NCI-H2196 treated with DMSO at 0.1 percent for 48 hours (cell line): ENCODE results near the gene RAP1A.

Experiments
- DNase-seq: peaks from one replicate; lab custom pipeline; 2025; ENCODE audit not compliant: unreplicated experiment; lab: John Stamatoyannopoulos, UW

Gene RAP1A

DNA sequence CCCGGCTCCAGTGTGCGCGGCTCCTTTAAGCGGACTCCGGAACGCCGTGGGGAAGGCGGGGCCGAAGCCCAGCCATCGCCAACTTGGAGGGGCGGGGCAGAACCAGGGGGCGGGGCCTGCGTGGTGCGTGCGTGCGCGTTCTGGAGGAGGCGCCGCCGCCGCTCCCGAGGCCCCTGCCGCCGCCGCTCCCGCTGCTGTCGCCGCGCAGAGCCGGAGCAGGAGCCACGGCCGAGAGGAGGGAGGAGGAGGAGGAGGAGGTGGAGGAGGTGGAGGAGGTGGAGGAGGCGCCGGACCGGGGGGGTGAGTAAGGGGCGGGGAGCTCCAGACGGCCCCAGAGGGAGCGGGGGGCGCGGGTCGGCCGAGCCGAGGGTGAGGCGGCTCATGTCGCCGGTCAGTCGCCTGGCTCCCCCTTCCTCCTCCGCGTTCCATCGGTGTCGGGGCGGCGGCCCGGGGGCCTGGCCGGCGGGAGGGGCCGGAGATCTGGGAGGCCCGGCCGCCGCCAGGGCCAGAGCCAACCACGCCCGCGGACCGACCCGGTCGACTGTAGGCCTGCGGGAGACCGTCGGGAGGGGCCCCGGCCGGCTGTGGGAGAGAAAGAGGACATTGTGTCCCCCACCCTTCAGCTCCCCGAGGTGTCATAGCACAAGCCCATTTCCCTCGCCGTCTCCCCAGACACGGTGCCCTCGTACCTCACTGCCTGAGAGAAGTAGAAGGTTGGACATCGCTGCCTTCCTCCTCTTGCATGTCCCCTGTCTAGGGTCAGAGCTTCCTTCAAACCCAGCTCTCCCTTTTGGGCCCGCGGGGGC, at the start of gene RAP1A:
Gene RAP1A, plus strand, starts transcription at position 155 of the 806 bp plus-strand sequence. CDS start 71,572 bp downstream, outside the sequence.
- peak; percentile 82 for DNase-seq

DNA sequence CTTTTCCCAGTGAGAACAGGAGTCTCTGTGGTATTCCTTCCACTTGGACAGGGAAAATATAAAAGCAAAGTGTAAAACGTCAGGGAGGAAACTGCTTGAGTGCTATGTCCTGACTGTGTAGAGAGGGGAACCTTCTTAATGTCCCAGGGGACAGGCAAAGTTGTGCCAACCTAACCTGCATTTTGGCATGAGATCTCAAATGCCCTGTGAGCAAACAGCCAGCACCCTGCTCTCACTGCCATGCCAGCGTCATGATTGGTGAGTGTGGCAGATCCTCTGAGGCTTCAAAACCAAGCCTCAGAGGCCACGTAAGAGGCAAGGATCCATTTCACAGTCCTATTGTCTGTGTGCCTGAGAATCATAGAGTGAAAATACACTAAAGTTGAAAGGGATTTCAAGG, 49.7 kb upstream of the RAP1A start:
- DNase-seq: no peak

DNA sequence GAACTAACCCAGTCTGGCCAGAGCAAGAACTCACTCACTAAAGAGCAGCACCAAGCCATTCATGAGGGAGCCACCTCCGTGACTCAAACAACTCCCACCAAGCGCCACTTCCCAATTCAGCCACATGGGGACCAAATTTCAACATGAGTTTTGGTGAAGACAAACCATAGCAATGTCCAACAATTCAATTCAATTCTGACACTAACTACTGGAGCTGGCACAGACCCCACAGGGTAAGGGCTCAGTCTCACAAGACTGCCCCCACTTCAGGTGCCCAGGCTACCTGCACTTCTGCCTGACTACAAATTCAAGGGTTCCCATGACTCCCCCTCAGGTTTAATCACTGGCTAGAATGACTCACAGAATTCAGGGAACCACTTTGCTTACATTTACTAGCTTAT, 48.8 kb upstream of the RAP1A start:
- DNase-seq: no peak

DNA sequence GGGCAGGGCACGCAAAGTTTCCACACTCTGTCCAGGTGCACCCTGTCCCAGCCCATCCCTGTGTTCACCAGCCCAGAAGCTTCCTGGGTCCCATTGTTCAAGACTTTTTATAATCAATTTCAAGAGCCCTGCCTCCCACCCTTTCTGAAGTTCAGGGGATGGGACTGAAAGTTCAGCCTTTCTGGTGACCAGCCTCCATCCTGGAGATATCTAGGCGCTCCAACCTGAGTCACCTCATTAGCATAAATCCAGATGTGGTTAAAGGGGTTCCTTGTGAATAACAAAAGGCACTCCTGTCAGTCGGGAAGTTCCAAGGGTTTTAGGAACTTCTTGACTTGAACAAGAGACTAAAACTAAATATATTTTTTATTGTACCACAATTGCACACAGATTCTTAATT, 48.4 kb upstream of the RAP1A start:
- DNase-seq: no peak

DNA sequence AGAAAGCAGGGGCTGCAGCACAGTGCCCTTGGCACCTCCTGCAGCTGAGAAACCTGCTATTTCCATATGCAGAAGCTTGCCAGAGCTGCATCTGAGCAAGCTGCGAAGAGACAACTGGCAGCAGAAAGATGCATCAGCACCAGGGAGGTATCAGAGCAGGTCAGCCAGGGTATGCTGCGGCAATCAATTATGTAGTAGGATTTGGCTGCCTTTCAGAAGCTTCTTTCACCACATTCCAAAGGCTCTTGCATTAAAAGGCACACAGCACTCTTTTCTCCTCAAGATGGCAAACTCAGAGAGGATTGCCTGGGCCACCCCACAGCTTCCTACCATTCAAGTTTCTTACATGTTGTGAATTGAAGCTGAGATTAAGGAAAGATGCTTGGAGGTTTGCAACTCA, 47.6 kb upstream of the RAP1A start:
- DNase-seq: no peak

DNA sequence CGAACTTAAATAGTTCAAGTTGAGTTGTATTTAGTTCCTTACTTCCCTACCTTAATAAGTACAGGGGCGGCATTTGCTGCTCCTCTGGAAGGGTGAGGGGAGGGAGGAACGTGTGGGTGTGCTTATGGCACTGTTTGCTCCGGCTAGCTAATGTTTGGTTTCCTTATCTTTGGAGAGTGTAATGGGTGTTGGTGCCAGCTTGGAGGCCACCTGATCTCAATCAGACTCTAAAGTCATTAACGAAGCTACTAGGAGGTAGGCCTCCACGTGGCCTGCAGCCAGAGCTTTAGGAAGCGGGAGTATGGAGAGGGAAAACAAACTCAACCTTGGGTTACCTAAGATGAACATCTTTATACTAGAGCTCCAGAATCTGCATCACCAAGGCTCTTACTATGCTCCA, 43.0 kb upstream of the RAP1A start:
- DNase-seq: peak; percentile 37

DNA sequence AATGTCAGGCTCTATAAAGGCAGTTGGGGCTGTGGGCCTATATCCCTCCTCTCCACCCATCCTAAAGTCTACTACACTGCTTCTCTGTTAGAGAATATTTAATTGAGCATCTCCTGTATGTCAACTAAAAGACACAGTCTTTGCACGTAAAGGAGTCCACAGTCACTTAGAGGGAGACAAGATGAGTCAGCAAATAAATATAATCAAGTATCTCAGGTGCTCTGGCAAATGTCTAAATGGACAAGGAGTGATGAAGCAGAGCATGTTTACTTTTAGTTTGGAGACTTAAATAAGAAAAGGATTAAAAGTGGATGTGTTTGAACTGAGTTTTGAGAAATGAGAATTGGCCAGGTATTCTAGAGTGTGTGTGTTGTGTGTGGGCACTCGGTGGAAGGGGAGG, 41.8 kb upstream of the RAP1A start:
- DNase-seq: no peak

DNA sequence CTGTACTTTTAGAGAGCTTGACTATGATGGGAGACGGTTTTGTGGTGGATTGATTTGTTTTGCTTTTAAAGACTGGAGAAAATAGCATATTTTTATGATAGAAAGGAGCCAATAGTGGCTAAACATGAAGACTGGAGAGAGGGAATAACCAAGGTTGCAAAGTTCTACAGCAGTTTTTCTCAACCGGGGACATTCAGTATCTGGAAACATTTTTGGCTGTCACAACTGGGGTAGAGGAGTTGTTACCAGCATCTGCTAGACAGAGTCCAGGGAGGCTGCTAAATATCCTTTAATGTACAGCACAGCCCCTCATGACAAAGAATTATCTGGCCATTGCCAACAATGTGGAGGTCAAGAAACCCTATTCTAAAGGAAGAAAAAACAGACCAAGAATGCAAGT, 38.4 kb upstream of the RAP1A start:
- DNase-seq: no peak

DNA sequence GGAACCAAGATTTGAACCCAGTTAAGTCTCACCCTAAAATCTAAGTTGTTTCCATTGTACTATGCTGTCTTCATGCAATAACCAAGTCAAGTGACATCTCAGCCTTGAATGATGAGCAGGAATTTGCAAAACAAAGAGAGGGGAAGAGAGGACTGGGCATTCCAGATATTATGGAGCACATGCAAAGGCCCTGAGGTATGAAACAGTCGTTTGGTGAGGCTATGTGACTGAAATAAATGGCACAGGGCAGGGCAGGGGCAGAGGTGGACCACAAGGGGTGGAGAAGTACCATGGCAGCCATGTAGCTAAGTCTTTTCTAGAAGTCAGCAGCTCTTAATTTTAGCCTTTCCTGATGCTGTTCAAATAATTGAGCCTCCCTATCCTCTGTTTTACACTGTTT, 37.6 kb upstream of the RAP1A start:
- no peak for DNase-seq

DNA sequence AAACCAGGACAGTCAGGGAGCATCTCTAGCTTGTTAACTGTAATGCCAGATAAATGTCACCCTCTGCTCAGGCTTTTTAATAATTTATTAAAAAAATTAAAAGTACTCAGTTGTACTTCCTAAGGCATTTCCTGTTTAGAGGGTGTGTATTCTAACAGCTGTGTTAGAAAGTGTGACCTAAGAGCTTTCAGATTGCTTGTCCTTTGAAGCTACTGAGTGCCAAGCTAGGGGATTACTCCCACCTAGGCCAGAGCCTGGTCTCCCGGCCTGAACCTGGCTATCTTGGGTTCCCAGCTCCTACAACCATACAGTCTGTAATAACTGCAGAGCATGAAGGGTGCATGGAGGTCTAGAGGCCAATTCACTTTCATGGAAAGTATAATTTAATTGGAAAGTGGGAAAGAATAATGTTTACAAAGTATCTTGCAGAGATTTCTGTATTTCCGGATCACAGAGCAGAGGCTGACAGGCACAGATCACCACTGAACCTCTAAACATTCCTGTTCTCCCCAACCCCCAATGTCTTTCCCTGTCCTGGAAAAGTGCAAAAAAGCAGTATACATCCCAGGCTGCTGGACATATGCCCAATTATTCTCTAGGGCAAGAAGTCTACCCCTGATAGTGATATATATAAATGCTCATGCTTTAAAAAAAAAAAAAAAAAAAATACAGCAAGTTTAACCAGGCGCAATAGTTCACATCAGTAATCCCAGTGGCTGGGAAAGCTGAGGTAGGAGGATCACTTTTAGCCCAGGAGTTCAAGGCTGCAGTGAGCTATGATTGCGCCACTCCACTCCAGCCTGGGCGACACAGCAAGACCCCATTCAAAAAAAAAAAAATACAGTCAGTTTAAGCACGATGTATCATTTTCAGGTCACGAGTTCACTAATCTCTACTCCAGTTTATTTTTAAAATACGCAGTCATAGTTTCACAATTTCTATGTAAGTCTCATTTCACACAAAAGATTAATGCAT, 36.7 kb upstream of the RAP1A start:
- DNase-seq: no peak

DNA sequence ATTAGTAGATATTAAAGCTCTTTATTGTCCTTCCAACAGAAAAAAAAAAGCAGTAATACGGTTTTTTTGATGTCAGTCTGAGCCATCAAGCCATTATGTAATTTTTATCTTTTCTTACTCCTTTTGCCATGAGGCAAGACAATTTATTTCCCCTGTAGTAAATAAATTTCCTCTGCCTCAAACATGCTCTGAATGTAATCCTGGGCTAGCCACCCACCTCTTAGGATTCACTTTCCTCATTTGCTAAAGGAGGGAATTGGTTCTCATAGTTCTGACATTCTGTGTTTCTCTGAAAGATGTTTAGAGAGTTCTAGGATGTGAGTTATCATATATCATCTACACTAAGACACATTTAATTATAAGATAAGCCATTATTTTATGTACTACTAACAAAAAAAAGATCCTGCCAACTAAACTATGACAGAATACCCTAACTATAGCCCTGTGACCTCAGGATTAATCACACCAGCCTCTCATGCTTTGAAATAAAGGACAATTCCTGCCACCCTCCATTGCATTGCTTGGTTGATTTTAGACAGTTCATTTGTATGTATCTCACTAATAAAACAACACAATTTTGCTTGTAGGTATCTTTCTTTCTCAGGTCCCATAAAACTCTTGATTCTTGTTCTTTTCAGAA, 34.0 kb upstream of the RAP1A start:
- DNase-seq: no peak

DNA sequence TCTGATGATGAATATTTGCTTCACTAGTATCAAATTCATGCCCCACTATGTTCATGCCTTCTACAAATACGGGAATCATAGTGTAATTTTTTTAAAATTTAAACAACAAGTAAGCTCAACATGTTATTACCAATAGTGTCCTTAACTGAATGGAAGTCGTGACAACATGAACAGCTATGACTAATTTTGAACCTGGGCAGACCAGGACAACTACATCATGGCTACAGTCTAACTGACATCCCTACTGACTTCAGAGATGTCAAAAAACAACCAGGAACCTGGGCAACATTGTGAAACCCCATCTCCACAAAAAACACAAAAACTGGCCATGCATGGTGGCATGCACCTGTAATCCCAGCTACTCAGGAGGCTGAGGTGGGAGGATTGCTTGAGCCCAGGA, 33.5 kb upstream of the RAP1A start:
- no peak for DNase-seq

DNA sequence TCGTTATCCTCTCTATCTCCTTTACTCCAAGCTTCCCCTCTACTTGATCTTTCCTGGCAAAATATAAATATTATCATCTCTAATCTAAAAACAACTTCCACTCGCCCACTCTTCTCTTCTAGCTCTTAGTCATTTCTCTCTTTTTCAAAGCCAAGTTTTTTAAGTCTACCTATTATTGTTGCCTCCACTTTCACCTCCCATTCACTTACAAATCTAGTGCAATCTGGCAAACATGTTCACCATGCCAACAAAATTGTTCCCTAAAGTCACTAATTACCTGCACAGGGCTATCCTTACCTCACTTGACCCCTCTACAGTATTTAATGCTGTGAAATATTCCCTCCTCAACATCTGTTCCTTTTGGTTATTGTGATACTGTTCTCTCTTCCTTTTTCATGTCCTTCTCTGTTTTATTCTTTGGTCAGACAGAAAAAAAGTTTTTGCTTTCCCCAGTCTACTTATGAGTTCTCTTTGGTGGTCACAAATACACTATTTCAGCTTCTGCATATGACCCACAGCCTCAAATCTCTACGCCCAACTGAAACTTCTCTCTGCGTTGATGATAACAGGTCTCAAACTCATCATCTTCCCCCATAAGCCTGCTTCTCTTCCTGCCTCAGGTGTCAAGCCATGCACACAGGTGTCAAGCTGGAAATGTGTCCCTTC, 31.9 kb upstream of the RAP1A start:
- DNase-seq: no peak

DNA sequence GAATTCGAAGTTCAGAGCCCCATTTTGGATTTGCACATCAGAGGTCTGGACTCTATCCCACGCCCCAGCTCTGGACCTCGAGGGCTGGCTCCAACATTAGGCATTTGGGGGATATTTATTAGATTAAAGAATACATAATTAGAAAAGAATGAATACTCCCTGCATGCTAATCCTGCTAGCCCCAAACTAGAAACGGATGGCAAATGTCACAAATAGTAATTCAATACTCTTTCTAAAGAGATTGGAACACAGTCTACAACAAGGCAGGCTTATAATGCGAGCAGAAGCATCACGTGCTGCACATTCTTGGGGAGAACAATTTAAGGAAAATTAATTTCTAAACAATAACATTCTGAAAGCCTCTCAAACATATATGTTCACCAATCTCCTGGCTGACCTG, 27.7 kb upstream of the RAP1A start:
- DNase-seq: no peak

DNA sequence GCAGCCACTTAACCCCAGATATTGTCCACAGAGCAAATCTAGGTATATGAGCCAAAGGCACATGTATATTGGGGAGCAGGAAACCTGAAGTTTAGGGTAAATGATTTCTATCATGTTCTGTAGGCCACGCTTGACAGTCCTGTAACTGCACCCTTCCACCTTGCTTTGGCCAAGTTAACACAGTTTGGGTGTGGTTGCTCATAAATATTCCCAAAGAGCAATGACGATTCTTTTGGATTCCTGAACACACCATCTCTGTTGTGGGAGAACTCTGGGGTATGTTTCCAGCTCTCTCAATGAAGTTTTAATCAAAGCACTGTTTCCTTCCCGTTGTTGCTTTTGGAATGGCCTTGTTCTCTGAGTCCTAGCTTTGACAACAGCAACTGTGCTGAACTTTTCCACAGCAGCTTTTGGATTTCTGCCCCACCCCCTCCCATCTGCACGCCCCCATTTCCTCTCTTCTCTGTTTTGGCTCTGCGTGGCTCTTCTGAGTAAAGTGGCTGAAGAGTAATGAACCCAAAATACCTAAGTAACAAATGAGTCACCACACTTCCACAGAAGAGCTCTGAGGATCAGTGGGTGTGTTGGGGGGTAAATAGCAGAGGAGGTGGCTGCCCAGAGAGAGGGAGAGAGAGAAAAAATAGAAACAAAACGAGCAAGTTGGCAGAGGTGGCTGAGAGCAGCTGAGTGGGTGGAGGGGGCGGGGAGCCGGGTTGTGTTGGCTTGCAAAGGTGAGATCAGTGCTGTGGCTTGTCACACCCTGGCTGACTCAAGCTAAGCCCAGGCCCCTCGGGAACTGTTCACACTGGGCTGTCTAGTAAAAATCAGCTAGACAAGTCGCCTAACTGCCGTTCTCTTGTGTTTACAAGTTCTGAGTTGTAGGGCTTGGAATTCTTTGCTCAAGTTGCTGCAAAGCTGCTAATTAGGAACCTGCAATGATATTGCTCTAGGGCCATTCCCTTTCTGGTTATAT, 26.9 kb upstream of the RAP1A start:
- DNase-seq: no peak

DNA sequence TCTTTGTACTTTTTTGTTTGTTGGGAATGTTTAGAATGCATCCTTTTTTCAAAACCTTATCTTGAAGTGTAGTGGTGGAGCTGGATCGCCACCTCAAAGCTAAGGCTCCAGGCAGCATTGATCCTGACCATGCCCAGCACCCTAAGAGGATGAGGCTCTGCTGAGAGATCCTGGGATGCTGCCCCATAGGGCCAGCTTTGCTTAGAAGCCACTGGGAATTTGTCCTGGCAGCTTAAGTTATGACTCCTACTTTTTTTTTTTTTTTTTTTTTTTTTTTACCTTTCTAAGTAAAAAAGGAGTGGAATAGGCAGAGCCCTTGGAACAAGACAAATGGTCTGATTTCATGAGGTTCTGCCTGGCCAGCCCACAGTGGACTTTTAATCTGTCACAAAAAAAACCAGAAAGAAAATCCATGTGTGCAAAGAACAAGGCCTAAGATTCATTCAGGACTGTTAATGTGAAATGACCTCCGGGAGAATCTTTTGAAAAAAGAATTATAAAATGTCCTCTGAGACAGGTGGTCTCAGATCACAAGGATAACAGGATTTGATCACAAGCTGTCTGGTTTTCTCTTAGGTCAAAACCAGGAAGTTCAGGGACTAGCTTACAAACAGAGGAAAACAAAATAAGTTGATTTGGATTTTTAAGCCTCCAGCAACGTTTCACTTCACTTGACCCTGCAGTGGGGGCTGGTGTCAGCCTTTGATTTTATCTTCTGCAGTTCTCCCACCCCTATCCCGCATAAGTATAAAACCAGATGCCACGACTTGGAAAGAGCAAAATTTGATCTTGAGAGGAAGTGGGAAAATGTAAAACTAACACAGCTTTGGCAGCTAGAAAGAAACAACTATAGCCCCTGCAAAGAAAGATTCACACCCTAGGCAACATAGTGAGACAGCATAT, 25.9 kb upstream of the RAP1A start:
- no peak for DNase-seq

DNA sequence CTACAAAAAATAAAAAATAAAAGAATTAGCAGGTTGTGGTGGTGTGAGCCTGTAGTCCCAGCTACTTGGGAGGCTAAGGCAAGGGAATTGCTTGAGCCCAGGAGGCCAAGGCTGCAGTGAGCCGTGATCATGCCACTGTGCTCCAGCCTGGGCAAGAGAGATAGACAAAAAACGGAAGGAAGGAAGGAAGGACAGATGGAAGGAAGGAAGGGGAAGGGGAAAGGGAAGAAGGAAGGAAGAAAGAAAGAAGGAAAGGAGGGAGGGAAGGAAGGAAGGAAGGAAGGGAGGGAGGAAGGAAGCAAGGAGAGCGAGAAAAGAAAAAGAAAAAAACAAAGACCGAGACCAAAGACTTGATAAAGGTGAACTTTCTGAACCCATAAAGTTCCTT, 25.3 kb upstream of the RAP1A start:
- DNase-seq: no peak

DNA sequence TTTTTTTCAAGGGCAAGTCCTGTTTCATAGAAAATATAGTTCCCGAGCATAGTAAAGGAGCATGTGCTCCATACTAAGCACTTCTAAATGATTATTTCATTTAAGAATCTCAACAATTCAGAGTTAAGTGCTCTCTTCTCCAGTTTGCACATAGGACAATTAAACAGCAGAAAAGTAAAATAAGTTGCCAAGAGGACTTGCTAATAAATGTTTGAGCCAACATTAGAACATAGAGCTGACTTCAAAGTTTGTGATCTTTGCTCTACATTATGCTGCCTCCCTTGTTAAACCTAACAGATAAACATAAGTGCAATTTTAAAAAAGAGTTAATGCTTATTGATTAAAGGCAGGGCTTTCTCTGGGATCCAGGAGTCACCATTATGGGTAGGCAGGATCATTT, 23.8 kb upstream of the RAP1A start:
- no peak for DNase-seq

DNA sequence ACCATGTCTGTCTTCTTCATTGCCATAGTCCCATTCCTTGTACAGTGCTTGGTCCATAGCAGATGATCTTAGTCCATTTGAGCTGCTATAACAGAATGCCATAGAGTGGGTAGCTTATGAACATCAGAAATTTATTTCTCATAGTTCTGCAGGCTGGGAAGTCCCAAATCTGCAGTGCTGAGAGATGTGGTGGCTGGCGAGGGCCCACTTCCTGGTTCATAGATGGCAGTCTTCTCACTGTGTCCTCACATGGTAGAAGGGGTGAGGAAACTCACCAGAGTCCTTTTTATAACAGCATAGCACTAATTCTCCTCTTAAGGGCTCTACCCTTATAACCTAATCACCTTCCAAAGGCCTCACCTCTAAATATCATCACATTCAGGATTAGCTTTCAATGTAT, 23.1 kb upstream of the RAP1A start:
- no peak for DNase-seq
